Suprapubic skin (tissue), 4 donors: ENCODE results near the gene FTCDNL1. TPM values are rescaled to one million over a fixed set of nuclear protein-coding genes. Genes with fewer than 3 reads are reported as not detected.

Experiments used
- DNase-seq, 2 donors: peaks; one replicate each; pipeline ENCODE4 v3.0.0-alpha.2; 2019; ENCODE audit warnings: low spot score in 2 of 2
- H3K27ac ChIP-seq: fragments of 200-600 bp; sonication (generic); one replicate; pipeline ENCODE4 v1.5.1; 2019
- H3K27me3 ChIP-seq: fragments of 200-600 bp; sonication (generic); one replicate; pipeline ENCODE4 v1.5.1; 2019
- H3K36me3 ChIP-seq: fragments of 200-600 bp; sonication (generic); one replicate; pipeline ENCODE4 v1.5.1; 2019
- H3K4me1 ChIP-seq: fragments of 200-600 bp; sonication (generic); one replicate; pipeline ENCODE4 v1.5.1; 2019
- H3K4me3 ChIP-seq: fragments of 200-600 bp; sonication (generic); one replicate; pipeline ENCODE4 v1.5.1; 2019; ENCODE audit warnings: mild to moderate bottlenecking
- H3K9me3 ChIP-seq: fragments of 200-600 bp; sonication (generic); one replicate; pipeline ENCODE4 v1.5.1; 2019
- CTCF ChIP-seq, 2 donors: fragments of 200-600 bp in 1 of 2; fragments of 450-650 bp in 1 of 2; sonication (generic) in 1 of 2; IDR thresholded peaks; one replicate each; pipeline ENCODE4 v1.5.1; 2016 to 2019; ENCODE audit warnings: antibody characterized with exemption in 2 of 2, mild to moderate bottlenecking in 1 of 2, moderate library complexity in 1 of 2
- EP300 ChIP-seq: sonication (generic); formaldehyde crosslinking; IDR thresholded peaks from one replicate; pipeline ENCODE4 v1.6.1; 2017; ENCODE audit warnings: antibody characterized with exemption
- POLR2A ChIP-seq, 2 donors: fragments of 450-650 bp; IDR thresholded peaks; one replicate each; pipeline ENCODE4 v1.6.1; 2017; ENCODE audit warnings: antibody characterized with exemption in 2 of 2, mild to moderate bottlenecking in 2 of 2, moderate library complexity in 2 of 2
- POLR2AphosphoS5 ChIP-seq, 3 donors: sonication (generic); formaldehyde crosslinking; IDR thresholded peaks; one replicate each; pipeline ENCODE4 v1.6.1; 2017; ENCODE audit warnings: antibody characterized with exemption in 3 of 3
- WGBS: methylation state at CpG from one replicate; pipeline ENCODE4 v1.1.5; 2018; 5-methylcytosine and 5-hydroxymethylcytosine counted together
- total RNA-seq, 4 donors: library from RNA; depleted of rRNA; stranded (reverse); fragments of >200 nt; gene quantifications; one replicate each; pipeline ENCODE4 v1.1.0, GENCODE V29; 2016

Gene FTCDNL1
- total RNA-seq, 4 donors from 2014 or later: 2.8 to 7.3 (median 5.5) TPM

GRCh38 chr2:199814101-199814816 lies 36.7 kb downstream of the FTCDNL1 start:
- H3K4me3 ChIP-seq: no peak overlapping the region
- 73% methylated on average over 6 of the region's 6 CpGs for WGBS
- no peaks in the 10 kb centered on the region for H3K36me3 ChIP-seq
- H3K27me3 ChIP-seq: no peaks in the 10 kb centered on the region
- TF ChIP-seq POLR2AphosphoS5 (IDR thresholded peaks at IDR 0.05): no peak
- no peaks in the 10 kb centered on the region for H3K4me1 ChIP-seq
- no peak for DNase-seq
- no peaks in the 10 kb centered on the region for H3K9me3 ChIP-seq
- no peak overlapping the region for H3K27ac ChIP-seq

- Histone ChIP-seq H3K4me1 (no peaks in the 10 kb centered on the region), H3K9me3 (no peaks in the 10 kb centered on the region), H3K4me3 (no peak overlapping the region), H3K36me3 (no peaks in the 10 kb centered on the region), H3K27me3 (no peaks in the 10 kb centered on the region), H3K27ac (no peak overlapping the region)
- TF ChIP-seq POLR2AphosphoS5 (IDR thresholded peaks at IDR 0.05): no peak
- TF ChIP-seq EP300: no peak
- no peak for TF ChIP-seq CTCF (IDR thresholded peaks at IDR 0.05)
- TF ChIP-seq POLR2A (IDR thresholded peaks at IDR 0.05): no peak
- WGBS: 72% methylated on average over 8 of the region's 8 CpGs
- no peak for DNase-seq
Measured at GRCh38 chr2:199812493-199812892, 38.5 kb downstream of the FTCDNL1 start.

GRCh38 chr2:199811346-199811745 lies 39.6 kb downstream of the FTCDNL1 start:
- TF ChIP-seq CTCF (IDR thresholded peaks at IDR 0.05) (no peak), EP300 (no peak), POLR2A (IDR thresholded peaks at IDR 0.05) (no peak), POLR2AphosphoS5 (IDR thresholded peaks at IDR 0.05) (no peak)
- DNase-seq: no peak

GRCh38 chr2:199810422-199811171 lies 40.4 kb downstream of the FTCDNL1 start:
- no peak overlapping the region for H3K4me3 ChIP-seq
- no peak for DNase-seq
- H3K27me3 ChIP-seq: no peaks in the 10 kb centered on the region
- peak overlapping the region; percentile 50 for H3K27ac ChIP-seq
- 70% methylated on average over 7 of the region's 7 CpGs for WGBS
- H3K36me3 ChIP-seq: no peaks in the 10 kb centered on the region
- TF ChIP-seq POLR2A (IDR thresholded peaks at IDR 0.05) (no peak), CTCF (IDR thresholded peaks at IDR 0.05) (no peak), POLR2AphosphoS5 (IDR thresholded peaks at IDR 0.05) (no peak), EP300 (no peak)
- H3K4me1 ChIP-seq: no peaks in the 10 kb centered on the region
- no peaks in the 10 kb centered on the region for H3K9me3 ChIP-seq

More at GRCh38 chr2:199811346-199811745, 39.6 kb downstream of the FTCDNL1 start:
- no peaks in the 10 kb centered on the region for H3K4me1 ChIP-seq
- H3K4me3 ChIP-seq: no peak overlapping the region
- H3K36me3 ChIP-seq: no peaks in the 10 kb centered on the region
- no peaks in the 10 kb centered on the region for H3K9me3 ChIP-seq
- 79% methylated on average over 2 of the region's 2 CpGs for whole genome bisulfite sequencing
- H3K27ac ChIP-seq: no peak overlapping the region
- H3K27me3 ChIP-seq: no peaks in the 10 kb centered on the region

GRCh38 chr2:199807966-199808365 lies 43.0 kb downstream of the FTCDNL1 start:
- Histone ChIP-seq H3K9me3 (no peaks in the 10 kb centered on the region), H3K27me3 (no peaks in the 10 kb centered on the region), H3K4me3 (no peak overlapping the region), H3K27ac (no peak overlapping the region), H3K4me1 (no peaks in the 10 kb centered on the region), H3K36me3 (no peaks in the 10 kb centered on the region)
- no peak for TF ChIP-seq POLR2A (IDR thresholded peaks at IDR 0.05)
- no peak for TF ChIP-seq EP300
- no peak for TF ChIP-seq CTCF (IDR thresholded peaks at IDR 0.05)
- TF ChIP-seq POLR2AphosphoS5 (IDR thresholded peaks at IDR 0.05): no peak
- no peak for DNase-seq
